ENCODE results near the gene HIGD2B. TPM values are rescaled to one million over a fixed set of nuclear protein-coding genes. Genes with fewer than 3 reads are reported as not detected.

HIGD2B gene
- total RNA-seq, 1 experiment from 2014 or later, result not detected

- TF ChIP-seq ARID4B (CRISPR knock-in tag; IDR thresholded peaks at IDR 0.05; ENCODE audit: borderline replicate concordance), result peak; percentile 13; the same call in 1 of the 2 replicates
- TF ChIP-seq TCF7 (CRISPR knock-in tag; IDR thresholded peaks at IDR 0.05; ENCODE audit: low read depth), result no peak
- peak; percentile 12; the same call in 1 of the 2 replicates for TF ChIP-seq JUN (CRISPR knock-in tag; IDR thresholded peaks at IDR 0.05)
- TF ChIP-seq TP53 (CRISPR knock-in tag; IDR thresholded peaks at IDR 0.05), result 0 out of 2 replicates have a peak, but pooled peaks have one; percentile 63
- peak; percentile 62; the same call in 1 of the 2 replicates for TF ChIP-seq CREM (CRISPR knock-in tag; IDR thresholded peaks at IDR 0.05)
- no peak for TF ChIP-seq PREB (CRISPR knock-in tag; IDR thresholded peaks at IDR 0.05; ENCODE audit: borderline replicate concordance)
- no peak for TF ChIP-seq NR2C2 (CRISPR knock-in tag; IDR thresholded peaks at IDR 0.05)
- TF ChIP-seq ERG (CRISPR knock-in tag; IDR thresholded peaks at IDR 0.05), result no peak
- 0 out of 2 replicates have a peak, but pooled peaks have one; percentile 42 for TF ChIP-seq GABPB1 (CRISPR knock-in tag; IDR thresholded peaks at IDR 0.05)
- no peak for TF ChIP-seq ZNF232 (CRISPR knock-in tag; IDR thresholded peaks at IDR 0.05)
- TF ChIP-seq NR1H2 (CRISPR knock-in tag; IDR thresholded peaks at IDR 0.05), result no peak
- peak; percentile 80; the same call in 1 of the 2 replicates for TF ChIP-seq E2F5 (CRISPR knock-in tag; IDR thresholded peaks at IDR 0.05)
- no peak for TF ChIP-seq ZNF121 (CRISPR knock-in tag; IDR thresholded peaks at IDR 0.05)
- TF ChIP-seq ATF1 (CRISPR knock-in tag; IDR thresholded peaks at IDR 0.05), result 0 out of 2 replicates have a peak, but pooled peaks have one; percentile 78
- TF ChIP-seq ZNF263 (CRISPR knock-in tag; IDR thresholded peaks at IDR 0.05; ENCODE audit: low read depth), result peak; percentile 83; the same call in 1 of the 2 replicates
- TF ChIP-seq CDX4 (CRISPR knock-in tag; IDR thresholded peaks at IDR 0.05; ENCODE audit: borderline replicate concordance), result no peak
- peak; percentile 58 for TF ChIP-seq MAX (CRISPR knock-in tag; IDR thresholded peaks at IDR 0.05)
- no peak for TF ChIP-seq ZNF416 (CRISPR knock-in tag; IDR thresholded peaks at IDR 0.05)
- no peak for TF ChIP-seq OVOL2 (CRISPR knock-in tag; IDR thresholded peaks at IDR 0.05; ENCODE audit: borderline replicate concordance)
- TF ChIP-seq CREB1 (CRISPR knock-in tag; IDR thresholded peaks at IDR 0.05), result no peak
- no peak for TF ChIP-seq GRHL2 (CRISPR knock-in tag; IDR thresholded peaks at IDR 0.05; ENCODE audit: insufficient replicate concordance, severe bottlenecking)
- TF ChIP-seq FOXK1 (CRISPR knock-in tag; IDR thresholded peaks at IDR 0.05), result peak; percentile 59
- TF ChIP-seq ZSCAN18 (CRISPR knock-in tag; IDR thresholded peaks at IDR 0.05), result no peak
These were observed at the start of gene HIGD2B, which contains the start of gene BBS4 (continued) for GRCh38 chr15:72685925-72686794.
